Measurements from ENCODE around the gene KCNIP1.

- no peak for TF ChIP-seq MAX (IDR thresholded peaks at IDR 0.05)
- TF ChIP-seq CREB1 (IDR thresholded peaks at IDR 0.05; ENCODE audit: low read depth): no peak
- TF ChIP-seq TCF12 (IDR thresholded peaks at IDR 0.05; ENCODE audit: low read depth): no peak
- no peak for TF ChIP-seq CEBPB (IDR thresholded peaks at IDR 0.05)
- TF ChIP-seq FOXM1 (IDR thresholded peaks at IDR 0.05; ENCODE audit: borderline replicate concordance, low read depth): no peak
- no peak for TF ChIP-seq RAD21 (IDR thresholded peaks at IDR 0.05; ENCODE audit: low read depth)
- TF ChIP-seq TAF1 (IDR thresholded peaks at IDR 0.05; ENCODE audit: low read depth): no peak
- no peak for TF ChIP-seq EP300 (IDR thresholded peaks at IDR 0.05; ENCODE audit: borderline replicate concordance)
- TF ChIP-seq, protein P1, sequence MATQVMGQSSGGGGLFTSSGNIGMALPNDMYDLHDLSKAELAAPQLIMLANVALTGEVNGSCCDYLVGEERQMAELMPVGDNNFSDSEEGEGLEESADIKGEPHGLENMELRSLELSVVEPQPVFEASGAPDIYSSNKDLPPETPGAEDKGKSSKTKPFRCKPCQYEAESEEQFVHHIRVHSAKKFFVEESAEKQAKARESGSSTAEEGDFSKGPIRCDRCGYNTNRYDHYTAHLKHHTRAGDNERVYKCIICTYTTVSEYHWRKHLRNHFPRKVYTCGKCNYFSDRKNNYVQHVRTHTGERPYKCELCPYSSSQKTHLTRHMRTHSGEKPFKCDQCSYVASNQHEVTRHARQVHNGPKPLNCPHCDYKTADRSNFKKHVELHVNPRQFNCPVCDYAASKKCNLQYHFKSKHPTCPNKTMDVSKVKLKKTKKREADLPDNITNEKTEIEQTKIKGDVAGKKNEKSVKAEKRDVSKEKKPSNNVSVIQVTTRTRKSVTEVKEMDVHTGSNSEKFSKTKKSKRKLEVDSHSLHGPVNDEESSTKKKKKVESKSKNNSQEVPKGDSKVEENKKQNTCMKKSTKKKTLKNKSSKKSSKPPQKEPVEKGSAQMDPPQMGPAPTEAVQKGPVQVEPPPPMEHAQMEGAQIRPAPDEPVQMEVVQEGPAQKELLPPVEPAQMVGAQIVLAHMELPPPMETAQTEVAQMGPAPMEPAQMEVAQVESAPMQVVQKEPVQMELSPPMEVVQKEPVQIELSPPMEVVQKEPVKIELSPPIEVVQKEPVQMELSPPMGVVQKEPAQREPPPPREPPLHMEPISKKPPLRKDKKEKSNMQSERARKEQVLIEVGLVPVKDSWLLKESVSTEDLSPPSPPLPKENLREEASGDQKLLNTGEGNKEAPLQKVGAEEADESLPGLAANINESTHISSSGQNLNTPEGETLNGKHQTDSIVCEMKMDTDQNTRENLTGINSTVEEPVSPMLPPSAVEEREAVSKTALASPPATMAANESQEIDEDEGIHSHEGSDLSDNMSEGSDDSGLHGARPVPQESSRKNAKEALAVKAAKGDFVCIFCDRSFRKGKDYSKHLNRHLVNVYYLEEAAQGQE (IDR thresholded peaks at IDR 0.05; ENCODE audit: low read depth): no peak
- no peak for TF ChIP-seq TEAD4 (IDR thresholded peaks at IDR 0.05)
- no peak for TF ChIP-seq YY1 (IDR thresholded peaks at IDR 0.05; ENCODE audit: low read depth)
- TF ChIP-seq, protein P2, sequence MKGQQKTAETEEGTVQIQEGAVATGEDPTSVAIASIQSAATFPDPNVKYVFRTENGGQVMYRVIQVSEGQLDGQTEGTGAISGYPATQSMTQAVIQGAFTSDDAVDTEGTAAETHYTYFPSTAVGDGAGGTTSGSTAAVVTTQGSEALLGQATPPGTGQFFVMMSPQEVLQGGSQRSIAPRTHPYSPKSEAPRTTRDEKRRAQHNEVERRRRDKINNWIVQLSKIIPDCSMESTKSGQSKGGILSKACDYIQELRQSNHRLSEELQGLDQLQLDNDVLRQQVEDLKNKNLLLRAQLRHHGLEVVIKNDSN (IDR thresholded peaks at IDR 0.05): no peak
- TF ChIP-seq EGR1 (IDR thresholded peaks at IDR 0.05): no peak
- TF ChIP-seq ZBTB7A (IDR thresholded peaks at IDR 0.05; ENCODE audit: low read depth): no peak
Measured at GRCh38 chr5:170475294-170476000, 28.4 kb upstream of the KCNIP1 start.

Measured in Ishikawa (cell line).